ENCODE data around the gene PTPRT.

PTPRT gene

GRCh38 chr20:43065299-43065698, 124.4 kb downstream of the PTPRT start:
- Histone ChIP-seq H2BK15ac (ENCODE audit: low read depth, poor library complexity, severe bottlenecking) (no peak overlapping the region), H3K27me3 (ENCODE audit: control insufficient read depth in 1 of 2, insufficient read depth in 1 of 2, low read length in 2 of 2) (no peaks in the 10 kb centered on the region), H2AFZ (ENCODE audit: low read depth, low read length) (no peak overlapping the region), H3K4me3 (ENCODE audit: insufficient read depth in 1 of 2, low read depth in 1 of 2, low read length in 2 of 2) (no peak overlapping the region), H2BK12ac (ENCODE audit: low read length in 2 of 2) (no peak overlapping the region), H3K18ac (ENCODE audit: low read depth in 1 of 2, low read length in 2 of 2) (no peak overlapping the region), H3K9me3 (ENCODE audit: control insufficient read depth, low read length) (no peaks in the 10 kb centered on the region), H3K79me1 (replicated peaks; ENCODE audit: low read length, poor library complexity, severe bottlenecking) (no peaks in the 10 kb centered on the region), H3K4ac (ENCODE audit: low read depth in 1 of 2, low read length in 2 of 2) (no peak overlapping the region), H2BK5ac (ENCODE audit: low read depth, low read length, poor library complexity, severe bottlenecking) (no peak overlapping the region), H3K4me2 (ENCODE audit: low read length, poor library complexity, severe bottlenecking) (no peak overlapping the region), H3K23ac (ENCODE audit: low read length in 2 of 2) (no peak overlapping the region), H2BK120ac (ENCODE audit: low read depth, low read length) (no peak overlapping the region), H4K8ac (ENCODE audit: low read length) (no peak overlapping the region), H3K9ac (ENCODE audit: low read length) (no peak overlapping the region), H3K27ac (ENCODE audit: low read length, poor library complexity, severe bottlenecking) (no peak overlapping the region), H3K14ac (ENCODE audit: low read length in 2 of 2) (no peak overlapping the region), H2AK5ac (ENCODE audit: low read length, severe bottlenecking) (no peak overlapping the region), H4K91ac (ENCODE audit: low read length) (no peak overlapping the region), H3K4me1 (ENCODE audit: control insufficient read depth, insufficient read depth, low read depth, low read length) (peaks cover 2% of the 10 kb centered on the region), H3K36me3 (ENCODE audit: control insufficient read depth in 1 of 2, insufficient read depth in 2 of 2, low read depth in 1 of 2, low read length in 2 of 2) (no peaks in the 10 kb centered on the region)
- DNase-seq = no peak

- Histone ChIP-seq H2BK15ac (ENCODE audit: low read depth, poor library complexity, severe bottlenecking) (no peak overlapping the region), H3K23ac (ENCODE audit: low read length in 2 of 2) (no peak overlapping the region), H2AFZ (ENCODE audit: low read depth, low read length) (no peak overlapping the region), H3K4me2 (ENCODE audit: low read length, poor library complexity, severe bottlenecking) (no peak overlapping the region), H2AK5ac (ENCODE audit: low read length, severe bottlenecking) (no peak overlapping the region), H3K27ac (ENCODE audit: low read length, poor library complexity, severe bottlenecking) (no peak overlapping the region), H2BK120ac (ENCODE audit: low read depth, low read length) (no peak overlapping the region), H3K14ac (ENCODE audit: low read length in 2 of 2) (no peak overlapping the region), H2BK5ac (ENCODE audit: low read depth, low read length, poor library complexity, severe bottlenecking) (no peak overlapping the region), H3K79me1 (replicated peaks; ENCODE audit: low read length, poor library complexity, severe bottlenecking) (no peaks in the 10 kb centered on the region), H4K91ac (ENCODE audit: low read length) (no peak overlapping the region), H3K9ac (ENCODE audit: low read length) (no peak overlapping the region), H3K4ac (ENCODE audit: low read depth in 1 of 2, low read length in 2 of 2) (no peak overlapping the region), H3K18ac (ENCODE audit: low read depth in 1 of 2, low read length in 2 of 2) (no peak overlapping the region), H3K36me3 (ENCODE audit: control insufficient read depth in 1 of 2, insufficient read depth in 2 of 2, low read depth in 1 of 2, low read length in 2 of 2) (no peaks in the 10 kb centered on the region), H3K9me3 (ENCODE audit: control insufficient read depth, low read length) (no peaks in the 10 kb centered on the region), H3K4me1 (ENCODE audit: control insufficient read depth, insufficient read depth, low read depth, low read length) (no peaks in the 10 kb centered on the region), H2BK12ac (ENCODE audit: low read length in 2 of 2) (no peak overlapping the region), H3K27me3 (ENCODE audit: control insufficient read depth in 1 of 2, insufficient read depth in 1 of 2, low read length in 2 of 2) (no peaks in the 10 kb centered on the region), H3K4me3 (ENCODE audit: insufficient read depth in 1 of 2, low read depth in 1 of 2, low read length in 2 of 2) (no peak overlapping the region), H4K8ac (ENCODE audit: low read length) (no peak overlapping the region)
- WGBS = 63% methylated on average over 1 of the region's 1 CpG
- no peak for DNase-seq
Measured at GRCh38 chr20:43058077-43058476, 131.6 kb downstream of the PTPRT start.

- Histone ChIP-seq H3K36me3 (ENCODE audit: control insufficient read depth in 1 of 2, insufficient read depth in 2 of 2, low read depth in 1 of 2, low read length in 2 of 2) (no peaks in the 10 kb centered on the region), H3K79me1 (replicated peaks; ENCODE audit: low read length, poor library complexity, severe bottlenecking) (no peaks in the 10 kb centered on the region), H4K8ac (ENCODE audit: low read length) (no peak overlapping the region), H3K4ac (ENCODE audit: low read depth in 1 of 2, low read length in 2 of 2) (no peak overlapping the region), H3K4me2 (ENCODE audit: low read length, poor library complexity, severe bottlenecking) (no peak overlapping the region), H3K9ac (ENCODE audit: low read length) (no peak overlapping the region), H3K27ac (ENCODE audit: low read length, poor library complexity, severe bottlenecking) (no peak overlapping the region), H2AK5ac (ENCODE audit: low read length, severe bottlenecking) (no peak overlapping the region), H2BK12ac (ENCODE audit: low read length in 2 of 2) (no peak overlapping the region), H3K14ac (ENCODE audit: low read length in 2 of 2) (no peak overlapping the region), H3K9me3 (ENCODE audit: control insufficient read depth, low read length) (no peaks in the 10 kb centered on the region), H2BK5ac (ENCODE audit: low read depth, low read length, poor library complexity, severe bottlenecking) (no peak overlapping the region), H3K23ac (ENCODE audit: low read length in 2 of 2) (no peak overlapping the region), H2AFZ (ENCODE audit: low read depth, low read length) (no peak overlapping the region), H2BK120ac (ENCODE audit: low read depth, low read length) (no peak overlapping the region), H3K4me1 (ENCODE audit: control insufficient read depth, insufficient read depth, low read depth, low read length) (no peaks in the 10 kb centered on the region), H4K91ac (ENCODE audit: low read length) (no peak overlapping the region), H3K18ac (ENCODE audit: low read depth in 1 of 2, low read length in 2 of 2) (no peak overlapping the region), H2BK15ac (ENCODE audit: low read depth, poor library complexity, severe bottlenecking) (no peak overlapping the region), H3K4me3 (ENCODE audit: insufficient read depth in 1 of 2, low read depth in 1 of 2, low read length in 2 of 2) (no peak overlapping the region), H3K27me3 (ENCODE audit: control insufficient read depth in 1 of 2, insufficient read depth in 1 of 2, low read length in 2 of 2) (no peaks in the 10 kb centered on the region)
- DNase-seq = no peak
Measured at GRCh38 chr20:43057317-43057716, 132.4 kb downstream of the PTPRT start.

GRCh38 chr20:43055181-43055884, 134.4 kb downstream of the PTPRT start:
- no peak overlapping the region for H3K4ac ChIP-seq (ENCODE audit: low read depth in 1 of 2, low read length in 2 of 2)
- 35% methylated on average over 4 of the region's 5 CpGs for WGBS
- DNase-seq = no peak
- H3K36me3 ChIP-seq (ENCODE audit: control insufficient read depth in 1 of 2, insufficient read depth in 2 of 2, low read depth in 1 of 2, low read length in 2 of 2) = no peaks in the 10 kb centered on the region
- H2BK5ac ChIP-seq (ENCODE audit: low read depth, low read length, poor library complexity, severe bottlenecking) = no peak overlapping the region
- no peak overlapping the region for H2BK120ac ChIP-seq (ENCODE audit: low read depth, low read length)
- H3K23ac ChIP-seq (ENCODE audit: low read length in 2 of 2) = no peak overlapping the region
- H3K79me1 ChIP-seq (replicated peaks; ENCODE audit: low read length, poor library complexity, severe bottlenecking) = no peaks in the 10 kb centered on the region
- no peaks in the 10 kb centered on the region for H3K27me3 ChIP-seq (ENCODE audit: control insufficient read depth in 1 of 2, insufficient read depth in 1 of 2, low read length in 2 of 2)
- no peak overlapping the region for H3K18ac ChIP-seq (ENCODE audit: low read depth in 1 of 2, low read length in 2 of 2)
- no peak overlapping the region for H4K8ac ChIP-seq (ENCODE audit: low read length)
- H3K4me2 ChIP-seq (ENCODE audit: low read length, poor library complexity, severe bottlenecking) = no peak overlapping the region
- no peak overlapping the region for H2AFZ ChIP-seq (ENCODE audit: low read depth, low read length)
- H3K9ac ChIP-seq (ENCODE audit: low read length) = no peak overlapping the region
- no peak overlapping the region for H2AK5ac ChIP-seq (ENCODE audit: low read length, severe bottlenecking)
- H3K9me3 ChIP-seq (ENCODE audit: control insufficient read depth, low read length) = no peaks in the 10 kb centered on the region
- H3K4me1 ChIP-seq (ENCODE audit: control insufficient read depth, insufficient read depth, low read depth, low read length) = no peaks in the 10 kb centered on the region
- no peak overlapping the region for H3K27ac ChIP-seq (ENCODE audit: low read length, poor library complexity, severe bottlenecking)
- H2BK12ac ChIP-seq (ENCODE audit: low read length in 2 of 2) = no peak overlapping the region
- H3K4me3 ChIP-seq (ENCODE audit: insufficient read depth in 1 of 2, low read depth in 1 of 2, low read length in 2 of 2) = no peak overlapping the region
- H3K14ac ChIP-seq (ENCODE audit: low read length in 2 of 2) = no peak overlapping the region
- H2BK15ac ChIP-seq (ENCODE audit: low read depth, poor library complexity, severe bottlenecking) = no peak overlapping the region
- no peak overlapping the region for H4K91ac ChIP-seq (ENCODE audit: low read length)
